GM13977 (cell line): ENCODE measurements around the gene GGTLC2.
"Not testable (repeated sequence)": the region's sequence is repeated elsewhere in the genome, so short reads cannot be mapped to it uniquely, and the experiment has no call there.

Experiments used
- DNase-seq: peaks from one replicate; pipeline ENCODE4 v3.0.0; 2012; ENCODE audit warnings: low spot score
- in situ Hi-C: fragments of 300-500 bp; cut with MboI; formaldehyde crosslinking; loops from one replicate; pipeline ENCODE4 v1.12.0; 2022; ENCODE audit warnings: low sequenced_read_pairs, low pct_unique_long_range_greater_than_20kb, mixed read lengths, inconsistent platforms; ENCODE audit not compliant: unreplicated experiment
- TF ChIP-seq, protein P1 (sequence below): IDR thresholded peaks from 2 replicates; pipeline ENCODE4 v1.5.1; 2012; ENCODE audit warnings: mild to moderate bottlenecking, control low read depth; ENCODE audit not compliant: insufficient read depth; ENCODE audit errors: extremely low read depth, missing control alignments

GGTLC2 gene

DNA sequence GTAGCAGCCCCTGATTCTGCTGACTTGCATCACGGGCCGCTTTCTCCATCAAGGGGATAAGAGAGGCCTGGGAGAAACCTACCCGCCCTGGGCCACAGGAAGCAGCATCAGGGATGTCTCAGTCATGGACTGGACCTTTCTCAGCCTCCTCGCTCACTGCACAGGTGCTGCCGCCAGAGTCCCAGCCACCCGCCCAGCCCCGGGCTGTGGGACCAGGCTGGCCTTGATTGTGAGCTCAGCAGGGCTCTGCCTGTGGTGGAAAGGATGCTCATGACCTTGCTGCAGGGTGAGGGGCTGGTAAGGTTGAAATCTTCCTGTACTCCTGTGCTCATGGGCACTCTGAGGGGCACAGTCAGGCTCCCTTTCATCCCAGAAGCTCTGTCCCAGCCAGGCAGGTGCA lies 26.0 kb upstream of the GGTLC2 start:
- TF ChIP-seq, protein P1, sequence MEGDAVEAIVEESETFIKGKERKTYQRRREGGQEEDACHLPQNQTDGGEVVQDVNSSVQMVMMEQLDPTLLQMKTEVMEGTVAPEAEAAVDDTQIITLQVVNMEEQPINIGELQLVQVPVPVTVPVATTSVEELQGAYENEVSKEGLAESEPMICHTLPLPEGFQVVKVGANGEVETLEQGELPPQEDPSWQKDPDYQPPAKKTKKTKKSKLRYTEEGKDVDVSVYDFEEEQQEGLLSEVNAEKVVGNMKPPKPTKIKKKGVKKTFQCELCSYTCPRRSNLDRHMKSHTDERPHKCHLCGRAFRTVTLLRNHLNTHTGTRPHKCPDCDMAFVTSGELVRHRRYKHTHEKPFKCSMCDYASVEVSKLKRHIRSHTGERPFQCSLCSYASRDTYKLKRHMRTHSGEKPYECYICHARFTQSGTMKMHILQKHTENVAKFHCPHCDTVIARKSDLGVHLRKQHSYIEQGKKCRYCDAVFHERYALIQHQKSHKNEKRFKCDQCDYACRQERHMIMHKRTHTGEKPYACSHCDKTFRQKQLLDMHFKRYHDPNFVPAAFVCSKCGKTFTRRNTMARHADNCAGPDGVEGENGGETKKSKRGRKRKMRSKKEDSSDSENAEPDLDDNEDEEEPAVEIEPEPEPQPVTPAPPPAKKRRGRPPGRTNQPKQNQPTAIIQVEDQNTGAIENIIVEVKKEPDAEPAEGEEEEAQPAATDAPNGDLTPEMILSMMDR, result no peak
- in situ Hi-C loops, result no loop called here
- DNase-seq, result no peak

DNA sequence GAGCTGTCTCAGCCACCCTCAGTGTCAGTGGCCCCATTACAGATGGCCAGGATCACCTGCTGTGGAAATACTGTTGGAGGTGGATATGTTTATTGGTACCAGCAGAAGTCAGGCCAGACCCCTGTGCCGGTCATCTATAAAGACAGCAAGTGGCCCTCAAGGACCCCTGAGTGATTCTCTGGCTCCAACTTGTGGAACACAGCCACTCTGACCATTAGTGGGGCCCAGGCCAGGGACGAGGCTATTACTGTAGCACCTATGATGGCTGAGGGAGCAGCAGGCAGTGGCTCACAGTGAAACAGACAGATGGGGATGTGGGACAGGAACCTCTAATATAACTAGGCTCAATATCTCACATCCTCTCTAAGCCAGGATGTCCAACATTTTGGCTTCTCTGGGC lies 25.5 kb upstream of the GGTLC2 start:
- in situ Hi-C loops, result no loop called here
- TF ChIP-seq, protein P1, result no peak
- no peak for DNase-seq

DNA sequence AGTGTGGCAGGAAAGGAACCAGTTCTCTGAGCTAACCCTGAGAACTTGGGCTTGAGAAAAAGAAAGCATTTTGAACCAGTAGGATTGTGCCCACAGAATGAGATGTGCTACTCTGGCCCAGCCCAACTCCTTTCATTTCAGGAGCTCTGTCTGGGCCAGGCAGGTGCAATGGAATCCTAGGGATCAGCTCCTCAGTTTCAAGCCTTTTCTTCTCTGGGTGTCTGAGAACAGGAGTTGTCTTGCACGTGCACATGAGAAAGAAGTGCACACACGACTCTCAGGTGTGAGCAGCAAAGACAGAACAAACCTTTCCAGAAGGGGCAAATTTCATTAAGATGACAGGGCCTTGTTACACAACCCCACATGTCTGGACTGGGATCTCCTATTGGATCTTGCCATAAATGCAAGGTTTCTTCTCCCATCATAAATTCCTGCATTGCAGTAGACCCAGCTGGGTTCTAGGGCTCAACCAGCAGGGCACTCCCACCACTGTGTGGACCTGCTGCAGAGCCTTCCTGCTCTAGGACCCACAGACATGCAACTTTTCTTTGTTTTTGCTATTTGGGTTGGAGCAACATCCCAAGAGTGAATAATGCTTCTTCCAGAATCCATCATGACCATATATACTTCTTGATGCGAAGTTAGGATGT lies 24.5 kb upstream of the GGTLC2 start:
- in situ Hi-C loops, result no loop called here
- TF ChIP-seq, protein P1, result no peak
- DNase-seq, result no peak

GRCh38 chr22:22628546-22629495 lies 15.6 kb upstream of the GGTLC2 start:
- DNase-seq, in situ Hi-C loops: not testable (repeated sequence)

GRCh38 chr22:22631223-22631652 lies 13.2 kb upstream of the GGTLC2 start:
- in situ Hi-C loops, DNase-seq: not testable (repeated sequence)

DNA sequence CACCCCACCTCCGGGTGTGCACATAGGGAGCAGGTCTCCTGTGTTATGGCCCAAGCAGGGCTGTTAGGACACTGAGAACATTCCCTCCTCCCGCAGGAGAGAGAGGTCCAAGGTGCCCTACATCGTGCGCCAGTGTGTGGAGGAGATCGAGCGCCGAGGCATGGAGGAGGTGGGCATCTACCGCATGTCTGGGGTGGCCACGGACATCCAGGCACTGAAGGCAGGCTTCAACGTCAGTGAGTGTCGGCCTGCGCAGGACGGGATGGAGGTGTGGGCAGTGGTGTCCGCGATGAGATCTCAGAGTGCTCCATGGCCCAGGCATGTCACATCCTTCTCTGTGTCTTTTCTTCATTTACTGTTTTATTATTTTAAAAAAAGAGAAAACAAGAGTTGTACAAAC lies 12.2 kb upstream of the GGTLC2 start:
- in situ Hi-C loops, DNase-seq: not testable (repeated sequence)

DNA sequence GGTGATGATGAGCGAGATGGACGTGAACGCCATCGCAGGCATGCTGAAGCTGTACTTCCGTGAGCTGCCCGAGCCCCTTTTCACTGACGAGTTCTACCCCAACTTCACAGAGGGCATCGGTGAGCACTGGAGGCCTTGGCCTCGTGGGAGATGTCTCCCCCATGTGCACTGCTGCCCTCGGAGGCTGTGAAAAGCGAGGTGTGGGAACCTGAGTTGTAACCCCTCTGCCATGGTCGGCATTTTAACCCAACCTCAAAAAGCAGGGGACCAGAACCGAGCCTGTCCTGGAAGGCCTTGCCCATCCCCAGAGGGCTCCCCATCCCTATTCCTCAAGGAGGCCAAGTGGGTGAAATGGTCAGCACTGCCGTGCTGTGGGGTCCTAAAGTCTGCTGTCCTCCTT lies 10.9 kb upstream of the GGTLC2 start:
- in situ Hi-C loops, DNase-seq: not testable (repeated sequence)

- DNase-seq, in situ Hi-C loops: not testable (repeated sequence)
Measured at GRCh38 chr22:22636260-22636659, 8.2 kb upstream of the GGTLC2 start.

GRCh38 chr22:22638313-22638712 lies 6.1 kb upstream of the GGTLC2 start:
- DNase-seq, in situ Hi-C loops: not testable (repeated sequence)

DNA sequence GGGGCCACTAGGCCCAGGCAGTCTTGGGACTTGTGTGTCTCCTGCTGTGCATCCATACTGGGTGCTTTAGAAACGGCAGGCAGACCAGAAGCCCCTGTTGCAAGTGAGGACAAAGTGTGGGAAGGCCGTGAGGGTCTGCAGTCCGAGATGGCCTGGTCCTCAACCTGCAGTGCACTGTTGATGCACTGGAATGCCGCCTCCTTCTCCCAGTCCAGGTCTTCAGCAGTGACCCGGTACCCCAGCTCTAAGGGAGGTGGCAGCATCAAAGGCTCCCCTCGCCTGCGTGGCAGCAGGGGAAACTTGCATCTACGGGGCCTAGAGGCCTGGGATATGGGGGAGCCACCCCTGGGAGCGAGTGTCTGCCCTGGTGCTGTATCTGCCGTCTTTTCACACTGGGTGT lies 2.2 kb upstream of the GGTLC2 start:
- DNase-seq, in situ Hi-C loops: not testable (repeated sequence)

GRCh38 chr22:22645969-22646368 lies 1.6 kb downstream of the GGTLC2 start:
- DNase-seq, in situ Hi-C loops: not testable (repeated sequence)

GRCh38 chr22:22647952-22648351 lies 3.5 kb downstream of the GGTLC2 start:
- DNase-seq, in situ Hi-C loops: not testable (repeated sequence)

DNA sequence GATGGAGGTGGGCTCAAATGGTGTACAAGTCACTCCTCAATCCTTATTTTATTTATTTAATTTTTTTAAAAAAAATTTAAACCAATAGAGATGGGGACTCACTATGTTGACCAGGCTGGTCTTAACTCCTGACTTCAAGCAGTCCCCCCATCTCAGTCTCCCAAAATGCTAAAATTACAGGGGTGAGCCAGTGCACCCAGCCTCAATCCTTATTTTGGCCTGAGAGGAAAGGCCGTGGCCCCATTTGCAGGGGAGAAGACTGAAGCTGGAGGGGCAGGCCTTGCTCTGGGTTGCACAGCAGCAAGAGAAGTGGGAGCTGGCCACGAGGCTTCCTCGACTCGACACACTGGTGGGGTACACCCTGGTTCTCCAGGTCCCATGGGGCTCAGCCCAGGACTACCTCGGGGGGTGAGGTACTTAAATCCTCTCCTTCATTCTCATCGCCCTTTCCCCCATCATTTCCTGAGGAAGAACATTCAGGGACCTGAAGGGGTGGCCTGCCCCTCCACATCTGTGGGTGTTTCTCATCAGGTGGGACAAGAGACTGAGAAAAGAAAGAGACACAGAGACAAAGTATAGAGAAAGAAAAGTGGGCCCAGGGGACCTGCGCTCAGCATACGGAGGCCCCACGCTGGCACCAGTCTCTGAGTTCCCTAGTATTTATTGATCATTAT lies 4.6 kb downstream of the GGTLC2 start:
- DNase-seq, in situ Hi-C loops: not testable (repeated sequence)

DNA sequence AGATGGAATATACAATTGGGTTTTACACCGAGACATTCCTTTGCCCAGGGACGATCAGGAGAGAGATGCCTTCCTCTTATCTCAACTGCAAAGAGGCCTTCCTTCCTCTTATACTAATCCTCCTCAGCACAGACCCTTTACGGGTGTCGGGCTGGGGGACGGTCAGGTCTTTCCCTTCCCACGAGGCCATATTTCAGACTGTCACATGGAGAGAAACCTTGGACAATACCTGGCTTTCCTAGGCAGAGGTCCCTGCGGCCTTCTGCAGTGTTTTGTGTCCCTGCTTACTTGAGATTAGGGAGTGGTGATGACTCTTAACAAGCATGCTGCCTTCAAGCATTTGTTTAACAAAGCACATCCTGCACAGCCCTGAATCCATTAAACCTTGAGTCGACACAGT lies 5.3 kb downstream of the GGTLC2 start:
- DNase-seq, in situ Hi-C loops: not testable (repeated sequence)
